ENCODE results near the gene KCTD21. TPM values are rescaled to one million over a fixed set of nuclear protein-coding genes. Genes with fewer than 3 reads are reported as not detected.

Gene KCTD21
- total RNA-seq, 1 donor from 2014 or later = 2.6 TPM

Small RNAs within 50 kb of the gene (small RNA-seq; reads per million reads assigned to genes)
- gene RNU6-126P = not detected

Other genes with a start within 250 kb of the KCTD21 start
- gene INTS4, start 194.0 kb downstream of the KCTD21 start, total RNA-seq = 40.7 TPM
- gene KCTD14, start 165.3 kb downstream of the KCTD21 start, total RNA-seq = 0.52 TPM
- 26.1 TPM for gene THRSP, start 124.8 kb downstream of the KCTD21 start, total RNA-seq
- 69.9 TPM for gene NDUFC2, start 108.8 kb downstream of the KCTD21 start, total RNA-seq
- 57.4 TPM for gene ALG8, start 49.0 kb downstream of the KCTD21 start, total RNA-seq
- 4.7 TPM for gene USP35, start 293 bp upstream of the KCTD21 start, total RNA-seq
- 10.4 TPM for gene GAB2, start 229.2 kb upstream of the KCTD21 start, total RNA-seq

Measured in skeletal muscle tissue (tissue), 2 donors.